GM23248 (cell line): ENCODE results near the gene ARL16. TPM values are rescaled to one million over a fixed set of nuclear protein-coding genes. Genes with fewer than 3 reads are reported as not detected.

Experiments used
- DNase-seq: peaks from one replicate; pipeline ENCODE4 v3.0.0-alpha.2; 2015
- H2AFZ ChIP-seq: fragments of 200-600 bp; sonication (generic); 2 replicates; pipeline ENCODE4 v1.6.1; 2016; ENCODE audit warnings: antibody characterized with exemption
- H3F3A ChIP-seq: fragments of 200-600 bp; sonication (generic); 2 replicates; pipeline ENCODE4 v1.6.1; 2016; ENCODE audit warnings: mild to moderate bottlenecking, antibody characterized with exemption, mixed run types; ENCODE audit not compliant: insufficient read depth
- H3K27ac ChIP-seq: fragments of 200-600 bp; sonication (generic); 2 replicates; pipeline ENCODE4 v1.5.1; 2016; ENCODE audit warnings: mild to moderate bottlenecking
- H3K27me3 ChIP-seq: fragments of 200-600 bp; sonication (generic); replicated peaks from 2 replicates; pipeline ENCODE4 v1.6.1; 2016; ENCODE audit warnings: mild to moderate bottlenecking; ENCODE audit not compliant: insufficient read depth
- H3K36me3 ChIP-seq: fragments of 200-600 bp; sonication (generic); 2 replicates; pipeline ENCODE4 v1.6.1; 2016; ENCODE audit warnings: low read depth, mild to moderate bottlenecking
- H3K4me1 ChIP-seq: fragments of 200-600 bp; sonication (generic); 2 replicates; pipeline ENCODE4 v1.6.1; 2016; ENCODE audit warnings: mild to moderate bottlenecking; ENCODE audit not compliant: insufficient read depth
- H3K4me2 ChIP-seq: fragments of 200-600 bp; sonication (generic); one replicate; pipeline ENCODE4 v1.6.1; 2016; ENCODE audit warnings: mild to moderate bottlenecking; ENCODE audit not compliant: unreplicated experiment
- H3K4me3 ChIP-seq: fragments of 200-600 bp; sonication (generic); 2 replicates; pipeline ENCODE4 v1.5.1; 2016; ENCODE audit warnings: mild to moderate bottlenecking
- H3K79me2 ChIP-seq: fragments of 200-600 bp; sonication (generic); 2 replicates; pipeline ENCODE4 v1.6.1; 2016; ENCODE audit warnings: mild to moderate bottlenecking; ENCODE audit not compliant: insufficient read depth
- H3K9ac ChIP-seq: fragments of 200-600 bp; sonication (generic); 2 replicates; pipeline ENCODE4 v1.6.1; 2016; ENCODE audit warnings: mild to moderate bottlenecking
- H3K9me2 ChIP-seq: fragments of 200-600 bp; sonication (generic); 2 replicates; pipeline ENCODE4 v1.6.1; 2016; ENCODE audit warnings: mixed run types, mild to moderate bottlenecking, moderate library complexity; ENCODE audit not compliant: insufficient read depth
- H3K9me3 ChIP-seq: fragments of 200-600 bp; sonication (generic); one replicate; pipeline ENCODE4 v1.6.1; 2017; ENCODE audit warnings: low read depth
- H4K20me1 ChIP-seq: fragments of 200-600 bp; sonication (generic); 2 replicates; pipeline ENCODE4 v1.6.0; 2016; ENCODE audit not compliant: insufficient read depth
- EZH2 ChIP-seq: fragments of 200-600 bp; sonication (generic); IDR thresholded peaks from 2 replicates; pipeline ENCODE4 v1.6.1; 2018; ENCODE audit warnings: antibody characterized with exemption, mild to moderate bottlenecking; ENCODE audit not compliant: insufficient read depth, poor library complexity, severe bottlenecking
- EZH2phosphoT487 ChIP-seq: fragments of 200-600 bp; sonication (generic); IDR thresholded peaks from 2 replicates; pipeline ENCODE4 v1.6.1; 2018; ENCODE audit warnings: antibody characterized with exemption, moderate library complexity, mild to moderate bottlenecking, low read depth; ENCODE audit not compliant: insufficient read depth
- WGBS, 2 experiments: methylation state at CpG; one replicate each; pipeline ENCODE4 v1.1.6; 2015 to 2017; ENCODE audit warnings: low lambda C conversion rate in 2 of 2, low coverage in 1 of 2; ENCODE audit errors: missing lambda C conversion rate in 2 of 2; 5-methylcytosine and 5-hydroxymethylcytosine counted together
- in situ Hi-C: fragments of 300-500 bp; cut with MboI; formaldehyde crosslinking; loops from 2 replicates; pipeline ENCODE4 v1.15.0; 2020
- microRNA-seq: library from miRNA; unstranded; fragments of <30 nt; microRNA quantifications from one replicate; pipeline ENCODE4, GENCODE V29; 2016; ENCODE audit warnings: borderline number of aligned reads
- polyA plus RNA-seq: library from polyadenylated mRNA; unstranded; fragments of >200 nt; fragmentation: Nextera tagmentation; extraction: Ambion mirVana; gene quantifications from 2 replicates; pipeline ENCODE4 v1.2.1, GENCODE V29; 2016
- small RNA-seq: library from RNA; depleted of rRNA; stranded (forward); fragments of <200 nt; gene quantifications from one replicate; pipeline ENCODE3, GENCODE V24; 2014; ENCODE audit warnings: low read depth, low replicate concordance
- total RNA-seq: library from RNA; depleted of rRNA; stranded (reverse); fragments of >200 nt; shearing (Covaris generic); gene quantifications from 2 replicates; pipeline ENCODE4 v1.2.3, GENCODE V29; 2014; rRNA removed

The ARL16 gene
- total and polyA plus RNA-seq, 2 experiments from 2014 or later: 45.6 to 70.8 TPM

DNA sequence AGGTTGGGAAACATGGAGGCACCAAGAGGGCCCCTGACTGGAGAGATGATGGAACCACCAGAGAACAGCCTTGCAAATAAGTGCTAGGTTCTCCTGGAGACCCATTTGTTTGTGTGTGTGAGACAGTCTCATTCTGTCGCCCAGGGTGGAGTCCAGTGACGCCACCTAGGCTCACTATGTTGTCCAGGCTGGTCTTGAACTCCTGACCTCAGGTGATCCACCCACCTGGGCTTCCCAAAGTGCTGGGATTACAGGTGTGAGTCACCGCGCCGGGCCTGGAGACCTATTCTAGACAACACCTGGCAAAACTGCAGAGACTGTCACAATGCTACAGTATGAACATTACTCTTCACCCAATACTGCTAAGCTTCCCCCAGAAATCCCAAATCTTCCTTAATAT lies 48.2 kb downstream of the ARL16 start:
- H3K9ac ChIP-seq: peak overlapping the region; percentile 94
- peaks cover 7% of the 10 kb centered on the region; the same call in 1 of the 2 replicates for H4K20me1 ChIP-seq

DNA sequence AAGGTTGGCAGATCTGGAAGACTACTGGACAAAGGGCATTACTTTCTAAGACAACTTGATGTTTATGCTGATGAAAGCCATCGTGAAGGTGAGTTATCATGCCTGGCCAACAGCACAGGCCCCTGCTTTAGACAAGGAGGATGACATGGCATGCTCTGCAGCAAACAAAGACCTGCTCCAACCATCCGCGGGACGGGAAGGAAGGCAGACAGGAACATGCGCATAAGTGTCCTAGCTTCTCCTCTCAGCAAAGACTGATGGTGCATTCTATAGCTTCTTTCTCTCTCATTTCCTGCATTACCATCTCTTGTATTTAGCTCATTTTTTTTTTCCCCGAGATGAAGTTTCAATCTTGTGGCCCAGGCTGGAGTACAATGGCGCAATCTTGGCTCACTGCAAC lies 52.1 kb downstream of the ARL16 start:
- H3K9me3 ChIP-seq: no peaks in the 10 kb centered on the region
- H2AFZ ChIP-seq: no peak overlapping the region
- H3K27me3 ChIP-seq: no peaks in the 10 kb centered on the region
- no peaks in the 10 kb centered on the region for H3K9me2 ChIP-seq
- 80 to 81% methylated on average over 7 of the region's 7 CpGs for WGBS, 2 experiments
- H3K36me3 ChIP-seq: peaks cover 36% of the 10 kb centered on the region
- TF ChIP-seq EZH2 (no peak), EZH2phosphoT487 (no peak)
- no peak overlapping the region for H3K4me2 ChIP-seq
- peaks cover 17% of the 10 kb centered on the region for H3K4me1 ChIP-seq
- no peak overlapping the region for H3K9ac ChIP-seq
- in situ Hi-C loops: no loop called here
- no peak overlapping the region for H3K4me3 ChIP-seq
- H3K27ac ChIP-seq: no peak overlapping the region
- peaks cover 7% of the 10 kb centered on the region for H4K20me1 ChIP-seq
- peaks cover 94% of the 10 kb centered on the region for H3K79me2 ChIP-seq
- DNase-seq: no peak
- H3F3A ChIP-seq: peaks cover 8% of the 10 kb centered on the region

More for the DNA sequence above, 48.2 kb downstream of the ARL16 start:
- H2AFZ ChIP-seq: no peak overlapping the region
- whole genome bisulfite sequencing, 2 experiments: 76 to 80% methylated on average over 5 of the region's 5 CpGs
- H3K4me3 ChIP-seq: peak overlapping the region; percentile 90
- H3K9me3 ChIP-seq: no peaks in the 10 kb centered on the region
- H3F3A ChIP-seq: no peaks in the 10 kb centered on the region; the same call in 1 of the 2 replicates
- in situ Hi-C loops: no loop called here
- TF ChIP-seq EZH2 (no peak), EZH2phosphoT487 (no peak)
- H3K9me2 ChIP-seq: no peaks in the 10 kb centered on the region
- H3K4me1 ChIP-seq: peaks cover 17% of the 10 kb centered on the region
- H3K79me2 ChIP-seq: peaks cover 62% of the 10 kb centered on the region
- peak overlapping the region; percentile 85 for H3K4me2 ChIP-seq
- no peaks in the 10 kb centered on the region for H3K27me3 ChIP-seq
- no peak for DNase-seq
- peak overlapping the region; percentile 89 for H3K27ac ChIP-seq
- peaks cover 4% of the 10 kb centered on the region; the same call in 1 of the 2 replicates for H3K36me3 ChIP-seq

Small RNA genes within 50 kb of the gene (microRNA-seq; reads per million reads assigned to microRNA genes)
- 1.5 reads per million for gene MIR6786

Small RNA genes within 50 kb of the gene (small RNA-seq; reads per million reads assigned to genes)
- gene MIR6786: not detected

Other genes with a start within 250 kb of the ARL16 start
- 8,476 and 9,349 TPM in 2 replicates for gene ACTG1, start 171.0 kb downstream of the ARL16 start, total RNA-seq
- 3,778 and 3,933 TPM in 2 replicates for gene ACTG1, start 171.0 kb downstream of the ARL16 start, polyA plus RNA-seq
- gene FSCN2, start 155.4 kb downstream of the ARL16 start, total RNA-seq: 2.3 and 3.2 TPM in 2 replicates
- 0.23 and 0.48 TPM in 2 replicates for gene FSCN2, start 155.4 kb downstream of the ARL16 start, polyA plus RNA-seq
- gene FAAP100, start 131.4 kb downstream of the ARL16 start, total RNA-seq: 44.9 and 45.5 TPM in 2 replicates
- gene FAAP100, start 131.4 kb downstream of the ARL16 start, polyA plus RNA-seq: 25.2 and 25.7 TPM in 2 replicates
- gene NPLOC4, start 46.7 kb downstream of the ARL16 start, total RNA-seq: 62.9 and 64.6 TPM in 2 replicates
- gene NPLOC4, start 46.7 kb downstream of the ARL16 start, polyA plus RNA-seq: 51.4 and 51.5 TPM in 2 replicates
- 2.6 and 3.9 TPM in 2 replicates for gene TSPAN10, start 46.6 kb downstream of the ARL16 start, total RNA-seq
- gene TSPAN10, start 46.6 kb downstream of the ARL16 start, polyA plus RNA-seq: 3.4 and 4.7 TPM in 2 replicates
- gene PDE6G, start 27.3 kb downstream of the ARL16 start, total RNA-seq: not detected in 2 replicates
- gene PDE6G, start 27.3 kb downstream of the ARL16 start, polyA plus RNA-seq: not detected in 2 replicates
- 19.9 and 49.3 TPM in 2 replicates for gene OXLD1, start 17.2 kb downstream of the ARL16 start, total RNA-seq
- gene OXLD1, start 17.2 kb downstream of the ARL16 start, polyA plus RNA-seq: 48.5 and 50.4 TPM in 2 replicates
- gene CCDC137, start 17.1 kb downstream of the ARL16 start, total RNA-seq: 11.6 and 11.7 TPM in 2 replicates
- 22.0 and 22.8 TPM in 2 replicates for gene CCDC137, start 17.1 kb downstream of the ARL16 start, polyA plus RNA-seq
- 161 and 166 TPM in 2 replicates for gene HGS, start 214 bp upstream of the ARL16 start, total RNA-seq
- gene HGS, start 214 bp upstream of the ARL16 start, polyA plus RNA-seq: 106 and 110 TPM in 2 replicates
- 4.3 and 4.9 TPM in 2 replicates for gene MRPL12, start 19.6 kb upstream of the ARL16 start, total RNA-seq
- gene MRPL12, start 19.6 kb upstream of the ARL16 start, polyA plus RNA-seq: 76.3 and 78.5 TPM in 2 replicates
- gene SLC25A10, start 28.5 kb upstream of the ARL16 start, total RNA-seq: 10.9 and 16.9 TPM in 2 replicates
- gene SLC25A10, start 28.5 kb upstream of the ARL16 start, polyA plus RNA-seq: 11.0 and 12.5 TPM in 2 replicates
- gene GCGR, start 120.4 kb upstream of the ARL16 start, total RNA-seq: not detected in 2 replicates
- gene GCGR, start 120.4 kb upstream of the ARL16 start, polyA plus RNA-seq: not detected in 2 replicates
- 102 and 135 TPM in 2 replicates for gene MCRIP1, start 149.5 kb upstream of the ARL16 start, total RNA-seq
- 145 and 147 TPM in 2 replicates for gene MCRIP1, start 149.5 kb upstream of the ARL16 start, polyA plus RNA-seq
- gene PPP1R27, start 151.3 kb upstream of the ARL16 start, total RNA-seq: not detected in 2 replicates
- 0.37 TPM in 1 of 2 replicates, not detected in the other for gene PPP1R27, start 151.3 kb upstream of the ARL16 start, polyA plus RNA-seq
- 3,203 and 4,003 TPM in 2 replicates for gene P4HB, start 176.7 kb upstream of the ARL16 start, total RNA-seq
- gene P4HB, start 176.7 kb upstream of the ARL16 start, polyA plus RNA-seq: 1,651 and 1,674 TPM in 2 replicates
- 193 and 208 TPM in 2 replicates for gene ARHGDIA, start 187.5 kb upstream of the ARL16 start, total RNA-seq
- gene ARHGDIA, start 187.5 kb upstream of the ARL16 start, polyA plus RNA-seq: 310 and 313 TPM in 2 replicates
- gene ALYREF, start 207.8 kb upstream of the ARL16 start, total RNA-seq: 80.6 and 100 TPM in 2 replicates
- 6.9 and 8.6 TPM in 2 replicates for gene ALYREF, start 207.8 kb upstream of the ARL16 start, polyA plus RNA-seq
- gene ANAPC11, start 207.9 kb upstream of the ARL16 start, total RNA-seq: 175 and 179 TPM in 2 replicates
- gene ANAPC11, start 207.9 kb upstream of the ARL16 start, polyA plus RNA-seq: 428 and 436 TPM in 2 replicates
- 2.4 TPM in 2 replicates for gene NPB, start 218.4 kb upstream of the ARL16 start, total RNA-seq
- 1.1 and 1.6 TPM in 2 replicates for gene NPB, start 218.4 kb upstream of the ARL16 start, polyA plus RNA-seq
- gene PCYT2, start 227.6 kb upstream of the ARL16 start, total RNA-seq: 34.7 and 36.9 TPM in 2 replicates
- gene PCYT2, start 227.6 kb upstream of the ARL16 start, polyA plus RNA-seq: 25.6 and 27.6 TPM in 2 replicates
- 13.1 and 14.5 TPM in 2 replicates for gene SIRT7, start 234.4 kb upstream of the ARL16 start, total RNA-seq
- gene SIRT7, start 234.4 kb upstream of the ARL16 start, polyA plus RNA-seq: 9.3 and 11.4 TPM in 2 replicates
- gene MAFG, start 243.9 kb upstream of the ARL16 start, total RNA-seq: 17.7 and 19.8 TPM in 2 replicates
- gene MAFG, start 243.9 kb upstream of the ARL16 start, polyA plus RNA-seq: 5.0 and 6.4 TPM in 2 replicates